Esophagus squamous epithelium (tissue), 5 donors: ENCODE measurements around the gene ZMIZ1. TPM values are rescaled to one million over a fixed set of nuclear protein-coding genes. Genes with fewer than 3 reads are reported as not detected.

Experiments
- DNase-seq: peaks from one replicate; lab custom pipeline; 2025; lab: John Stamatoyannopoulos, UW
- H3K27ac ChIP-seq, 4 donors: fragments of 200-600 bp; sonication (generic); one replicate each; pipeline ENCODE4 v1.5.1; 2016 to 2019; ENCODE audit warnings: mild to moderate bottlenecking in 1 of 4
- H3K27me3 ChIP-seq, 4 donors: fragments of 200-600 bp; sonication (generic); 1 replicate in 3 of 4; 2 replicates in 1 of 4; pipeline versions ENCODE4 v1.5.1 to v1.6.0; 2017 to 2021; ENCODE audit warnings: antibody characterized with exemption in 1 of 4
- H3K36me3 ChIP-seq, 3 donors: fragments of 200-600 bp; sonication (generic); one replicate each; pipeline ENCODE4 v1.5.1; 2016 to 2019
- H3K4me1 ChIP-seq, 3 donors: fragments of 200-600 bp; sonication (generic); one replicate each; pipeline ENCODE4 v1.5.1; 2017 to 2019
- H3K4me3 ChIP-seq, 4 donors: fragments of 200-600 bp; sonication (generic); 1 replicate in 3 of 4; 2 replicates in 1 of 4; pipeline ENCODE4 v1.5.1; 2016 to 2019; ENCODE audit warnings: mild to moderate bottlenecking in 2 of 4, moderate library complexity in 1 of 4
- H3K9me3 ChIP-seq, 3 donors: fragments of 200-600 bp; sonication (generic); one replicate each; pipeline ENCODE4 v1.5.1; 2016 to 2019
- POLR2A ChIP-seq, 4 donors: fragments of 450-650 bp; IDR thresholded peaks; one replicate each; pipeline ENCODE4 v1.6.1; 2017; ENCODE audit warnings: antibody characterized with exemption in 4 of 4, mild to moderate bottlenecking in 4 of 4, moderate library complexity in 3 of 4
- WGBS, 2 donors: methylation state at CpG; one replicate each; pipeline ENCODE4 v1.1.5; 2018; 5-methylcytosine and 5-hydroxymethylcytosine counted together
- intact Hi-C: fragments of 100-400 bp; cut with DNase I; formaldehyde crosslinking; loops from one replicate; pipeline ENCODE4 v1.15.0; 2022
- total RNA-seq, 4 donors: library from RNA; depleted of rRNA; stranded (reverse); fragments of >200 nt; gene quantifications; one replicate each; pipeline ENCODE4 v1.1.0, GENCODE V29; 2016
- TF ChIP-seq, protein P1 (sequence below), 6 experiments: fragments of 450-650 bp in 4 of 6; fragments of 200-600 bp in 2 of 6; sonication (generic) in 2 of 6; IDR thresholded peaks; one replicate each; pipeline ENCODE4 v1.5.1; 2016 to 2019; ENCODE audit warnings: antibody characterized with exemption in 6 of 6, mild to moderate bottlenecking in 4 of 6, moderate library complexity in 4 of 6
- donor health status: DM: yes; HTN: yes; CAD: no.

Gene ZMIZ1
- total RNA-seq, 4 donors from 2014 or later, result 28.2 to 79.5 (median 40.4) TPM

DNA sequence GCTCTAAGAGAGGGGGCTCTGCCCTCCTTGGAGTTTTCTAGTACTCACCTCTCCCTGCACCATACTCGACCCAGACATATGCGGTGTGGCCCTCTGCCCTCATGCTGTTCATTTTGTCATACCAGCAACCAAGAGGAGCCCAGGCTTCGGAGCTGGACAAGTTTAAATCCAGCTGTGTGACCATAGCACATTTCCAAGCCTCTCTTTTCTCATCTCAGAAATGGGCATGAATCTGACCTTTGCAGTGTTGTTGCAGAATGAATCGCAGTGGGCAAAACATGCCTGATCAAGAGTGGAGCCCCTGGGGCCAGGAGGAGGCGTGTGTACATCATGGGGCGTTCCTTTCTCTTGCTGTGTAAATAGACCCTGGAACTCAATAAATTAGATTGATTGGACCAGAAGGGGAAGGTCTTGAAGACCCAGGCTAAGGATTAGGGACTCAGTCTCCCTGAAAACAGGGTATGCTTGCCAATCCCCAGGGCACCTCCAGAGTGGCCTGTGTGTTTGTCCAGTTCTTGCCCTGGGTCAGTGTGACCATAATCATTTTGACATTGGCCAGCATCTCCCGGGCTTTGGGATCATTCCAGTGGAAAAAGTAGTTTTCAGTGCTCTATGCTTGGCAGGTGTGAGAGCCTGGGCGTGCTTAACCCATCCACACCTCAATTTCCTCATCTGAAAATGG, 59.6 kb downstream of the ZMIZ1 start:
- no peak for TF ChIP-seq POLR2A (IDR thresholded peaks at IDR 0.05)
- TF ChIP-seq, protein P1, sequence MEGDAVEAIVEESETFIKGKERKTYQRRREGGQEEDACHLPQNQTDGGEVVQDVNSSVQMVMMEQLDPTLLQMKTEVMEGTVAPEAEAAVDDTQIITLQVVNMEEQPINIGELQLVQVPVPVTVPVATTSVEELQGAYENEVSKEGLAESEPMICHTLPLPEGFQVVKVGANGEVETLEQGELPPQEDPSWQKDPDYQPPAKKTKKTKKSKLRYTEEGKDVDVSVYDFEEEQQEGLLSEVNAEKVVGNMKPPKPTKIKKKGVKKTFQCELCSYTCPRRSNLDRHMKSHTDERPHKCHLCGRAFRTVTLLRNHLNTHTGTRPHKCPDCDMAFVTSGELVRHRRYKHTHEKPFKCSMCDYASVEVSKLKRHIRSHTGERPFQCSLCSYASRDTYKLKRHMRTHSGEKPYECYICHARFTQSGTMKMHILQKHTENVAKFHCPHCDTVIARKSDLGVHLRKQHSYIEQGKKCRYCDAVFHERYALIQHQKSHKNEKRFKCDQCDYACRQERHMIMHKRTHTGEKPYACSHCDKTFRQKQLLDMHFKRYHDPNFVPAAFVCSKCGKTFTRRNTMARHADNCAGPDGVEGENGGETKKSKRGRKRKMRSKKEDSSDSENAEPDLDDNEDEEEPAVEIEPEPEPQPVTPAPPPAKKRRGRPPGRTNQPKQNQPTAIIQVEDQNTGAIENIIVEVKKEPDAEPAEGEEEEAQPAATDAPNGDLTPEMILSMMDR (IDR thresholded peaks at IDR 0.05), result no peak

DNA sequence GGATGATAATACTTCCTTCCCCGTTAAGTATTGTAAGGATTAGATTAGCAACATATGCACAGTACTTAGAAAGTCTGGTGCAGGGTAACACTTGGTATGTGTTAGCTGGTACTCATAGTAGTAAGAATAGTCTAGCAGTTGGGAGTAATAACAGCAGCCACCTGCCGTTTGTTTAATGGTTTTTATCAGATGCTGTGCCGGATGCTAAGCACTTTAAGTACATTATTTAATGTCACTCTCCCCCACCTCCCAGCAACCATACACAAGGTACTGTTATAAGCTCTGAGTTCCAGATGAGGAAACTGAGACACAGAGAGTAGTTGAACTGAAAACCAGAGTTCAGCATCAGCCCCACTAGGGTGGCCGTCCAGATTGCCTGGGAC, 60.1 kb downstream of the ZMIZ1 start:
- intact Hi-C loops, result no loop called here
- Histone ChIP-seq H3K9me3 (no peaks in the 10 kb centered on the region), H3K27me3 (no peaks in the 10 kb centered on the region), H3K36me3 (peaks cover 13 to 99% (median 18%) of the 10 kb centered on the region in 3 donors), H3K4me1 (peaks cover 24 to 71% (median 34%) of the 10 kb centered on the region in 3 donors), H3K4me3 (no peak overlapping the region), H3K27ac (peak overlapping the region in 2 of 4 donors; percentile 25 to 34)
- WGBS, 2 donors, result 48 to 67% methylated on average over 3 to 4 of the region's 4 CpGs
- TF ChIP-seq, protein P1 (IDR thresholded peaks at IDR 0.05), result no peak
- no peak for TF ChIP-seq POLR2A (IDR thresholded peaks at IDR 0.05)
- DNase-seq, result no peak

More for the DNA sequence above, 59.6 kb downstream of the ZMIZ1 start:
- Histone ChIP-seq H3K36me3 (peaks cover 13 to 100% (median 21%) of the 10 kb centered on the region in 3 donors), H3K9me3 (no peaks in the 10 kb centered on the region), H3K27me3 (no peaks in the 10 kb centered on the region), H3K4me3 (no peak overlapping the region), H3K27ac (peak overlapping the region in 2 of 4 donors; percentile 9 to 34), H3K4me1 (peaks cover 24 to 71% (median 29%) of the 10 kb centered on the region in 3 donors)
- WGBS, 2 donors, result 62 to 72% methylated on average over 4 to 8 of the region's 8 CpGs
- no peak for DNase-seq
- intact Hi-C loops, result no loop called here

DNA sequence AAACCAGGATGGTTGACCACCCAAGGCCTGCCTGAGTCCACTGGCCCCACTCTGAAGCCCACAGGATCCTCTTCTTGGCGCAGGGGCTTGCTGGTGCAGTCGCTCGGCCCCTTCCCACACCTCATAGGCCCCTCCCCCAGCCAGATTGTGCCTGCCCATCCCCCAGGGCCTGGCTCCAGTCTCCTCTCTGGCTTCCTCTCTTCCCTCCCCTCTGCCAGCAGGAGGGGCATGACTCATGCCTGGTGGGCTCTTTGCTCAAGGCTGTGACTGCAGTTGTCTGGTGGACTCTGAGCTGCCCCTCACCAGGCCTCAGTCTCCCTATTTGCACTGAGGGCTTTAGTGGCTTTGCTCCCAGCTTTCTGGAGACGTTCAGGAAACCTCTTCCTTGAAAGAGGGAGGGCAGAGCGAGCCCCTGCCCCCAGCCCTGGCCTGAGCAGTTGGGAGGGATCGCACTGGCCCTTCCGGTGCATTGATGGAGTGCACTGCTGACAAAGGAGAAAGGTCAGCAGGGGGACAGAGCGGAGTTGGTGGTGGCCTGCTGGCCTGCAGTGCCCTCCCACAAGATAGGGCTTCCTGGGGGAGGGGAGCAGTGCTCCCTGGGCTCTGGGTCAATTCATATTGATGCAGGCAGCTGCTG, 60.7 kb downstream of the ZMIZ1 start:
- Histone ChIP-seq H3K9me3 (no peaks in the 10 kb centered on the region), H3K27ac (peak overlapping the region in 2 of 4 donors; percentile 25 to 34), H3K4me1 (peaks cover 24 to 70% (median 38%) of the 10 kb centered on the region in 3 donors), H3K27me3 (no peaks in the 10 kb centered on the region), H3K4me3 (no peak overlapping the region), H3K36me3 (peaks cover 13 to 99% (median 15%) of the 10 kb centered on the region in 3 donors)
- no peak for DNase-seq
- intact Hi-C loops, result no loop called here
- WGBS, 2 donors, result 60 to 81% methylated on average over 3 to 4 of the region's 8 CpGs
- TF ChIP-seq, protein P1 (IDR thresholded peaks at IDR 0.05), result no peak
- TF ChIP-seq POLR2A (IDR thresholded peaks at IDR 0.05), result no peak

DNA sequence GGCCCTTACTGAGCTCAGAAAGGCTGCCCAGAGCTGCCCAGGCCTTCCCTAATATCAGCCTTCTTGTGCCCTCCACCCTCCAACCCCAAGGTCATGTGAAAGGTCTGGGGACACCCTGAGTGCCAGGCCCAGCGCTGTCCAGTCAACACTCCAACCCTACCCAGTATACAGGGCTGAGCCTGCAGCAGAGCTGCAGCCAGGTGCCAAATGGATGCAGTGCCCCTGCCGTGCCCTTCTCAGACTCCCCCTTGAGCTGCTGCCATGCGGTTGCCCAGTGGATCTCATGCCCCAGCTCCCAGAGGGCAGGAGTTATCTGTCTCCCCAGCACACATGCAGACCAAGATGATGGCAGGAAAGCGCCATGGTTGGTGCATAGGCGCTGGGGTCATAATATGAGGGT, 61.5 kb downstream of the ZMIZ1 start:
- intact Hi-C loops, result no loop called here
- peaks cover 9 to 96% (median 10%) of the 10 kb centered on the region in 3 donors for H3K36me3 ChIP-seq
- no peak overlapping the region for H3K4me3 ChIP-seq
- WGBS, 2 donors, result 80% methylated on average over 1 of the region's 5 CpGs
- TF ChIP-seq POLR2A (IDR thresholded peaks at IDR 0.05), result no peak
- TF ChIP-seq, protein P1 (IDR thresholded peaks at IDR 0.05), result no peak
- H3K9me3 ChIP-seq, result no peaks in the 10 kb centered on the region
- H3K27me3 ChIP-seq, result no peaks in the 10 kb centered on the region
- H3K27ac ChIP-seq, result no peak overlapping the region
- DNase-seq, result no peak
- peaks cover 24 to 67% (median 41%) of the 10 kb centered on the region in 3 donors for H3K4me1 ChIP-seq

DNA sequence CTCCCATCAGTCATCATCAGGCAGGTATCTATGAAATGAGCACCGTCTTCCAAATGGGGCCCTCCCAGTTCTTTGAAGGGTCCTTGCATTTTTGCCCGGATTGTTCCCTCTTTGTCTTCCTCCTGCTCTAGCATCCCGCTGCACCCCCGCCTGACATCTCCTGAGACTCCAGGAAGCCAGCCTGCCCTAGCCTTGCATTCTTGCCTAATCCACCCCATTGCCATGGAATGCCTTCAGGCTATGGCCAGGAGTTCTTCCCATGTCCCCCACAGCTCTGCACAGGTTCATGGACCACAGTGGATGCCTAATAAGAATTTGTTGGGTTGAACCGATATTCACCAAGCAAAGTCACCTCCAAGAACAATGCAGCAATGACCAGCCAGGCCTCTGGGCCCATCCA, 62.1 kb downstream of the ZMIZ1 start:
- Histone ChIP-seq H3K27me3 (no peaks in the 10 kb centered on the region), H3K36me3 (peaks cover 7 to 96% (median 7%) of the 10 kb centered on the region in 3 donors), H3K4me1 (peaks cover 30 to 73% (median 43%) of the 10 kb centered on the region in 3 donors), H3K9me3 (no peaks in the 10 kb centered on the region), H3K27ac (no peak overlapping the region), H3K4me3 (no peak overlapping the region)
- TF ChIP-seq POLR2A (IDR thresholded peaks at IDR 0.05), result no peak
- TF ChIP-seq, protein P1 (IDR thresholded peaks at IDR 0.05), result no peak
- no peak for DNase-seq
- intact Hi-C loops, result no loop called here
- 83 to 88% methylated on average over 4 of the region's 5 CpGs for WGBS, 2 donors
